Naive B cell (primary cell): ENCODE measurements around the gene GREM1. TPM values are rescaled to one million over a fixed set of nuclear protein-coding genes. Genes with fewer than 3 reads are reported as not detected.

ENCODE experiments used
- ATAC-seq, 2 donors: fragments of 150-1000 bp; cut with Tn5 transposase; 2 replicates each; pipeline ENCODE4 v1.10.0; 2021; ENCODE audit warnings: low read depth in 2 of 2, mild to moderate bottlenecking in 2 of 2, moderate library complexity in 2 of 2
- DNase-seq: peaks from one replicate; pipeline ENCODE4 v3.0.0; 2022
- H3K27ac Mint-ChIP-seq, 6 donors: one replicate each; pipeline ENCODE4 v1.8.0; 2020 to 2022; ENCODE audit warnings: mild to moderate bottlenecking in 6 of 6, mixed read lengths in 6 of 6, moderate library complexity in 5 of 6, inconsistent platforms in 2 of 6
- H3K27me3 Mint-ChIP-seq, 3 donors: one replicate each; pipeline ENCODE4 v1.8.0; 2021 to 2022; ENCODE audit warnings: mixed read lengths in 3 of 3, mild to moderate bottlenecking in 1 of 3
- H3K36me3 Mint-ChIP-seq, 2 donors: one replicate each; pipeline ENCODE4 v1.8.0; 2020 to 2022; ENCODE audit warnings: mixed read lengths in 2 of 2, inconsistent platforms in 1 of 2, mild to moderate bottlenecking in 1 of 2
- H3K4me1 Mint-ChIP-seq, 3 donors: one replicate each; pipeline ENCODE4 v1.8.0; 2020 to 2022; ENCODE audit warnings: mixed read lengths in 3 of 3, inconsistent platforms in 1 of 3, mild to moderate bottlenecking in 1 of 3, moderate library complexity in 1 of 3
- H3K4me3 Mint-ChIP-seq, 8 donors: one replicate each; pipeline ENCODE4 v1.8.0; 2020 to 2022; ENCODE audit warnings: mild to moderate bottlenecking in 8 of 8, mixed read lengths in 8 of 8, moderate library complexity in 8 of 8, inconsistent platforms in 2 of 8
- H3K9me3 Mint-ChIP-seq, 7 donors: one replicate each; pipeline ENCODE4 v1.8.0; 2020 to 2022; ENCODE audit warnings: mixed read lengths in 7 of 7, mild to moderate bottlenecking in 5 of 7, inconsistent platforms in 2 of 7, moderate library complexity in 1 of 7
- polyA plus RNA-seq, 6 donors: library from polyadenylated mRNA; unstranded; fragments of 300-500 nt; fragmentation: Illumina TruSeq; gene quantifications; one replicate each; pipeline ENCODE4 v1.2.3, GENCODE V29; 2021; ENCODE audit warnings: low read depth in 6 of 6

Gene GREM1
- polyA plus RNA-seq: not detected

GRCh38 chr15:32717426-32718226, at the start of gene GREM1:
TSS of gene GREM1 (plus strand) at chr15:32718004. CDS start at chr15:32730691, 12,687 bp downstream.
- Mint-ChIP-seq H3K27me3 (peaks cover 53 to 89% (median 66%) of the 10 kb centered on the region in 3 donors), H3K9me3 (no peaks in the 10 kb centered on the region), H3K36me3 (peaks cover 0 to 5% of the 10 kb centered on the region in 2 donors), H3K27ac (peak within 1 kb of the TSS in 2 of 6 donors; percentile 18 to 57), H3K4me3 (peak within 1 kb of the TSS; percentile 47 to 85 (median 70)), H3K4me1 (peaks cover 15 to 31% (median 29%) of the 10 kb centered on the region in 3 donors)
- no peak for DNase-seq
- no peak for ATAC-seq

GRCh38 chr15:32668942-32669341, 48.9 kb upstream of the GREM1 start:
- H3K27ac Mint-ChIP-seq: no peak overlapping the region
- H3K4me1 Mint-ChIP-seq: no peaks in the 10 kb centered on the region
- no peaks in the 10 kb centered on the region for H3K9me3 Mint-ChIP-seq
- peak overlapping the region in 1 of 8 donors; percentile 64 for H3K4me3 Mint-ChIP-seq
- no peaks in the 10 kb centered on the region for H3K27me3 Mint-ChIP-seq
- no peaks in the 10 kb centered on the region for H3K36me3 Mint-ChIP-seq
- DNase-seq (no peak), ATAC-seq (no peak)

- no peak overlapping the region for H3K4me3 Mint-ChIP-seq
- no peaks in the 10 kb centered on the region for H3K4me1 Mint-ChIP-seq
- H3K27me3 Mint-ChIP-seq: no peaks in the 10 kb centered on the region
- no peaks in the 10 kb centered on the region for H3K9me3 Mint-ChIP-seq
- DNase-seq (no peak), ATAC-seq (no peak)
- H3K27ac Mint-ChIP-seq: no peak overlapping the region
- H3K36me3 Mint-ChIP-seq: no peaks in the 10 kb centered on the region
Observed at GRCh38 chr15:32669896-32670611, 47.8 kb upstream of the GREM1 start.

GRCh38 chr15:32670623-32671022, 47.2 kb upstream of the GREM1 start:
- Mint-ChIP-seq H3K4me3 (no peak overlapping the region), H3K27ac (no peak overlapping the region), H3K27me3 (no peaks in the 10 kb centered on the region), H3K4me1 (no peaks in the 10 kb centered on the region), H3K9me3 (no peaks in the 10 kb centered on the region), H3K36me3 (no peaks in the 10 kb centered on the region)
- no peak for ATAC-seq
- DNase-seq: no peak

GRCh38 chr15:32671339-32672325, 46.2 kb upstream of the GREM1 start:
- no peaks in the 10 kb centered on the region for H3K9me3 Mint-ChIP-seq
- H3K36me3 Mint-ChIP-seq: no peaks in the 10 kb centered on the region
- no peaks in the 10 kb centered on the region for H3K27me3 Mint-ChIP-seq
- H3K4me3 Mint-ChIP-seq: no peak overlapping the region
- no peak overlapping the region for H3K27ac Mint-ChIP-seq
- ATAC-seq: no peak
- no peak for DNase-seq
- H3K4me1 Mint-ChIP-seq: no peaks in the 10 kb centered on the region

GRCh38 chr15:32674681-32675080, 43.1 kb upstream of the GREM1 start:
- Mint-ChIP-seq H3K4me1 (no peaks in the 10 kb centered on the region), H3K36me3 (no peaks in the 10 kb centered on the region), H3K27ac (no peak overlapping the region), H3K9me3 (no peaks in the 10 kb centered on the region), H3K27me3 (no peaks in the 10 kb centered on the region), H3K4me3 (no peak overlapping the region)
- ATAC-seq: no peak
- DNase-seq: no peak

GRCh38 chr15:32675466-32675865, 42.3 kb upstream of the GREM1 start:
- DNase-seq: no peak
- Mint-ChIP-seq H3K27me3 (no peaks in the 10 kb centered on the region), H3K36me3 (no peaks in the 10 kb centered on the region), H3K27ac (no peak overlapping the region), H3K4me3 (no peak overlapping the region), H3K4me1 (no peaks in the 10 kb centered on the region), H3K9me3 (no peaks in the 10 kb centered on the region)
- no peak for ATAC-seq

- Mint-ChIP-seq H3K4me3 (no peak overlapping the region), H3K9me3 (no peaks in the 10 kb centered on the region), H3K27me3 (no peaks in the 10 kb centered on the region), H3K36me3 (no peaks in the 10 kb centered on the region), H3K27ac (no peak overlapping the region), H3K4me1 (no peaks in the 10 kb centered on the region)
- ATAC-seq: no peak
- DNase-seq: no peak
Observed at GRCh38 chr15:32676169-32676568, 41.6 kb upstream of the GREM1 start.

GRCh38 chr15:32677238-32677750, 40.5 kb upstream of the GREM1 start:
- Mint-ChIP-seq H3K27me3 (no peaks in the 10 kb centered on the region), H3K4me3 (no peak overlapping the region), H3K9me3 (no peaks in the 10 kb centered on the region), H3K4me1 (no peaks in the 10 kb centered on the region), H3K27ac (no peak overlapping the region), H3K36me3 (no peaks in the 10 kb centered on the region)
- DNase-seq (no peak), ATAC-seq (no peak)

GRCh38 chr15:32679298-32679690, 38.5 kb upstream of the GREM1 start:
- H3K9me3 Mint-ChIP-seq: no peaks in the 10 kb centered on the region
- H3K27ac Mint-ChIP-seq: no peak overlapping the region
- H3K27me3 Mint-ChIP-seq: no peaks in the 10 kb centered on the region
- no peaks in the 10 kb centered on the region for H3K4me1 Mint-ChIP-seq
- H3K4me3 Mint-ChIP-seq: no peak overlapping the region
- no peak for DNase-seq
- ATAC-seq: no peak
- H3K36me3 Mint-ChIP-seq: no peaks in the 10 kb centered on the region

GRCh38 chr15:32682569-32682968, 35.2 kb upstream of the GREM1 start:
- ATAC-seq (no peak), DNase-seq (no peak)
- H3K27me3 Mint-ChIP-seq: no peaks in the 10 kb centered on the region
- no peak overlapping the region for H3K4me3 Mint-ChIP-seq
- H3K4me1 Mint-ChIP-seq: no peaks in the 10 kb centered on the region
- H3K9me3 Mint-ChIP-seq: peaks cover 0 to 6% (median 0%) of the 10 kb centered on the region in 7 donors
- no peaks in the 10 kb centered on the region for H3K36me3 Mint-ChIP-seq
- H3K27ac Mint-ChIP-seq: no peak overlapping the region

- DNase-seq (no peak), ATAC-seq (no peak)
- H3K9me3 Mint-ChIP-seq: peaks cover 0 to 6% (median 0%) of the 10 kb centered on the region in 7 donors
- H3K4me3 Mint-ChIP-seq: no peak overlapping the region
- H3K36me3 Mint-ChIP-seq: no peaks in the 10 kb centered on the region
- no peaks in the 10 kb centered on the region for H3K27me3 Mint-ChIP-seq
- no peaks in the 10 kb centered on the region for H3K4me1 Mint-ChIP-seq
- peak overlapping the region in 1 of 6 donors; percentile 51 for H3K27ac Mint-ChIP-seq
Observed at GRCh38 chr15:32682977-32683630, 34.7 kb upstream of the GREM1 start.
